A673 (cell line): ENCODE measurements around the gene EMX1. TPM values are rescaled to one million over a fixed set of nuclear protein-coding genes. Genes with fewer than 3 reads are reported as not detected.

Experiments
- BruUV-seq: library from RNA; stranded (reverse); fragments of 400-500 nt; replicated peaks from 2 replicates; lab custom pipeline; 2021; lab: Mats Ljungman, UMichigan
- CTCF ChIA-PET: fragments of 300-600 bp; sonication (Branson Sonifier 250); formaldehyde crosslinking; loops from one replicate; lab custom pipeline; 2022; ENCODE audit warnings: antibody characterized with exemption; lab: Charles Lee
- POLR2A ChIA-PET: fragments of 300-600 bp; sonication (Branson Sonifier 250); formaldehyde crosslinking; loops from one replicate; lab custom pipeline; 2022; ENCODE audit warnings: antibody characterized with exemption; ENCODE audit not compliant: low non-redundant PET; lab: Charles Lee
- DNase-seq: peaks from one replicate; pipeline ENCODE4 v3.0.0-alpha.2; 2015; ENCODE audit warnings: low spot score
- H3K27ac ChIP-seq: fragments of 200-600 bp; sonication (generic); 2 replicates; pipeline ENCODE4 v1.5.1; 2016; ENCODE audit warnings: mixed run types, low read depth, mild to moderate bottlenecking, mixed read lengths, antibody characterized with exemption, low read length; ENCODE audit not compliant: poor library complexity, severe bottlenecking
- H3K27me3 ChIP-seq: fragments of 200-600 bp; sonication (generic); replicated peaks from 2 replicates; pipeline ENCODE4 v1.6.1; 2017; ENCODE audit warnings: mixed run types, low read depth, mild to moderate bottlenecking, mixed read lengths, antibody characterized with exemption, low read length; ENCODE audit not compliant: insufficient read depth, poor library complexity
- H3K36me3 ChIP-seq: fragments of 200-600 bp; sonication (generic); 2 replicates; pipeline ENCODE4 v1.6.1; 2016; ENCODE audit warnings: mixed run types, mild to moderate bottlenecking, mixed read lengths, antibody characterized with exemption, low read length; ENCODE audit not compliant: insufficient read depth, poor library complexity, severe bottlenecking
- H3K4me1 ChIP-seq: fragments of 200-600 bp; sonication (generic); 2 replicates; pipeline ENCODE4 v1.6.1; 2017; ENCODE audit warnings: mixed run types, mild to moderate bottlenecking, mixed read lengths, antibody characterized with exemption, low read length; ENCODE audit not compliant: insufficient read depth, poor library complexity, severe bottlenecking
- H3K4me3 ChIP-seq: fragments of 200-600 bp; sonication (generic); 2 replicates; pipeline ENCODE4 v1.5.1; 2016; ENCODE audit warnings: low read depth, mixed run types, mild to moderate bottlenecking, mixed read lengths, low read length; ENCODE audit not compliant: poor library complexity, severe bottlenecking
- H3K9me3 ChIP-seq: fragments of 200-600 bp; sonication (generic); 2 replicates; pipeline ENCODE4 v1.6.1; 2016; ENCODE audit warnings: mixed run types, low read depth, mild to moderate bottlenecking, mixed read lengths, antibody characterized with exemption, low read length; ENCODE audit not compliant: poor library complexity, severe bottlenecking
- CTCF ChIP-seq: fragments of 300-800, 200-600 bp; sonication (generic); conservative IDR thresholded peaks from 2 replicates; pipeline ENCODE4 v1.5.1; 2017; ENCODE audit warnings: low read depth, mild to moderate bottlenecking, antibody characterized with exemption, low read length, moderate library complexity, mixed read lengths
- EZH2 ChIP-seq: fragments of 200-600 bp; sonication (generic); IDR thresholded peaks from 2 replicates; pipeline ENCODE4 v1.6.1; 2017; ENCODE audit warnings: borderline replicate concordance, low read depth, mild to moderate bottlenecking, mixed read lengths, antibody characterized with exemption, low read length; ENCODE audit not compliant: poor library complexity, severe bottlenecking
- intact Hi-C: fragments of 100-400 bp; cut with micrococcal nuclease; formaldehyde crosslinking; loops from one replicate; pipeline ENCODE4 v1.10.0; 2022; ENCODE audit not compliant: unreplicated experiment
- total RNA-seq: library from RNA; stranded (reverse); gene quantifications from 2 replicates; pipeline ENCODE4 v1.2.3, GENCODE V29; 2021

EMX1 gene
- total RNA-seq, 1 experiment from 2014 or later: not detected

DNA sequence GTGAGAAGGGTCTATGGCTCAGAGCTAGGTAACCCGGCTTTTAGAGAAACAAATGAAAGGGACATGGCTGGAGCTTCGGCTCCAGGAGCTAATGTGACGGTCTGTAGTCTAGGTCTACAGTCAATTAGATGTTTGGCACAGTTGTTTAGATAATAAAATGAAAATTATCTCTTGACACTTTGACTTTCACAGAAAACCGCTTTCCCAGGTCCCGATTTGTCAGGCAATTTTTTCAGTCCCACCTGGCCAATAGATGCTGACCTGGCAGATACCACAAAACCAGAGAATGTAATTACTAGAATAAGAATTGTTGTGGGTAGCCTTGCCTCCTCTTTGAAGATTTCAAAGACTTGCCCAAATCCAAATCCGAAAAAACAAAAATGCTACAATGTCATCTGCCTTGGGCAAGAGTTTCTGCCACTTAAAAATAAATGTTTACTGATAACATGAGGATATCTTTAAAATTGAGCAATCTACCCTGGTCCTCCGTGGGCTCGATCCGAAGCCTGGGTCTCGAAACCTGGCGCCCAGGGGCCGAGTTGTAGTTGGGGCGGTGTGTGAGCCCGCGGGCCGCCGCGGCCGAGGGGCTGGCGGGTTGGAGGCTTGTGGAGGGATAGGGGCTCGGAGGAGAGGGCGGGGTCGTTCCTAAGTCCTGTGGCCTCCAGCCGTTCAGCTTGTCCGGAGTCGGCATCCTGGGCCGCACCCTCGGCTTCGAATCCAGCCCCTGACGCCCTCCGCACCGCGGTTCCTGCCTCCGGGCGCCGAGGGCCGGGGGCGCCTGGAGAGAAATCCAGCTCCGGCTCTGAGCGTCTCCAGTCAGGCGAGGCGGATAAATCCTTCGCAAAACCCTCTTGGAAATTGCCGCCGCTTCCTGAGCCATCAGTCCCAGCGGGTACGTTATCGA, 2.3 kb downstream of the EMX1 start:
- TF ChIP-seq EZH2 (peak; percentile 90), CTCF (no peak)
- intact Hi-C loops: no loop called here
- Histone ChIP-seq H3K4me3 (peak overlapping the region; percentile 34), H3K27me3 (peaks cover 99% of the 10 kb centered on the region), H3K36me3 (no peaks in the 10 kb centered on the region), H3K9me3 (no peaks in the 10 kb centered on the region), H3K27ac (no peak overlapping the region), H3K4me1 (peaks cover 26% of the 10 kb centered on the region)
- ChIA-PET POLR2A (no interaction called here), CTCF (interaction anchor here (0.6 kb wide), 1 partner anchor 55 kb away, joined by 3 read pairs; no protein-coding TSS in a partner anchor)
- BruUV-seq: no TSS peak
- peak; percentile 55 for DNase-seq

- no TSS peak for BruUV-seq
- Histone ChIP-seq H3K4me1 (peaks cover 25% of the 10 kb centered on the region), H3K4me3 (peak overlapping the region; percentile 34), H3K9me3 (no peaks in the 10 kb centered on the region), H3K27ac (no peak overlapping the region), H3K27me3 (peaks cover 99% of the 10 kb centered on the region), H3K36me3 (no peaks in the 10 kb centered on the region)
- POLR2A ChIA-PET: no interaction called here
- intact Hi-C loops: no loop called here
- DNase-seq: peak; percentile 63
- TF ChIP-seq CTCF (no peak), EZH2 (peak; percentile 97)
- CTCF ChIA-PET: interaction anchor here (0.6 kb wide), 1 partner anchor 54 kb away, joined by 3 read pairs; no protein-coding TSS in a partner anchor
Measured at GRCh38 chr2:72920318-72921087, 3.2 kb downstream of the EMX1 start.

DNA sequence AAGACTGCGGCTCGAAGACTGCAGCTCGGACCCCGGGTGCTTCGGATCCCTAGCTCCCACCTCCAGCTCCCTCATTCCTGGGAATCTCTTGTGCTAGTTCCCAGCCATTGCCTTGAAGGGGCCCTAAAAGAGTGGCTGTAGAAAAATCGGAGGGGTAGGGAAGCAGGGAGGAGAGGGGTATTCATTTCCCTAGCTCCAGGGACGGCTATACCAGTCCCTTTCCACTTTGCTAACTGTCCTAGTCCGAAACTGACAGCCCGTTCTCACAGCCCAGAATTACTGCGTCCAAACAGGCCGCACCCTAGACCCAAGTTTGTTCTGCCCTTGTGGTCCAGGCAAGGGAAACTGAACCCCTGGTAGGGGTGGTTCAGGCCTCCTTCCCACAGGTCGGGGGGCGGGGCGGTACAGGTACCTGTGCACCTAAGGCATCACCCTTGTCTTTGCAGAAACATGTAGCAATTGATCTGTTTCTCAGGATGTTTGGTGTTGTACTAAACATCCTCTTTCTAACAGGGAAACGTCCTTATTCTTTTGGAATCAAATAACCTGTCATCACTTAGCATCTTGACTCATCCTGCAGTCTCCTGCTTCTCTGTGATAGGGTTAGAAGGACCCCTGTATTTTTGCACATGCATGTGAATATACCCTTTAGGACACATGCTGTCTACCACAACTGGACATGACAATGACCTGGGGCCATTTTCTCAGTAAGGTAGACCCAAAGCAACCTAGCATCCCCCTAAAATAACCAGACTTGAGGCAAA, 4.0 kb downstream of the EMX1 start:
- no peaks in the 10 kb centered on the region for H3K36me3 ChIP-seq
- POLR2A ChIA-PET: no interaction called here
- peaks cover 21% of the 10 kb centered on the region for H3K4me1 ChIP-seq
- no TSS peak for BruUV-seq
- H3K9me3 ChIP-seq: no peaks in the 10 kb centered on the region
- CTCF ChIA-PET: no interaction called here
- H3K4me3 ChIP-seq: peak overlapping the region; percentile 34
- H3K27ac ChIP-seq: no peak overlapping the region
- no peak for TF ChIP-seq CTCF
- TF ChIP-seq EZH2: no peak
- peaks cover 100% of the 10 kb centered on the region for H3K27me3 ChIP-seq
- no peak for DNase-seq
- intact Hi-C loops: no loop called here
